Adrenal gland (tissue), 12 donors: Measurements from ENCODE around the gene IKBKG. TPM values are rescaled to one million over a fixed set of nuclear protein-coding genes. Genes with fewer than 3 reads are reported as not detected.
A peak's percentile ranks its signal among the peaks of the same experiment; 100 is the strongest.

Experiments
- DNase-seq, 7 donors: peaks; one replicate each; pipeline ENCODE4 v3.0.0-alpha.2; 2019 to 2020
- H3K27ac ChIP-seq, 5 donors: fragments of 200-600 bp; sonication (generic) in 4 of 5; 1 replicate in 3 of 5; 2 replicates in 2 of 5; pipeline versions ENCODE4 v1.5.1 to v1.8.0; 2016 to 2020; ENCODE audit warnings: mild to moderate bottlenecking in 1 of 5
- H3K27me3 ChIP-seq: fragments of 200-600 bp; 2 replicates; pipeline ENCODE4 v1.8.0; 2021
- H3K36me3 ChIP-seq, 2 donors: fragments of 200-600 bp; replicated peaks in 1 of 2; 1 replicate in 1 of 2; 2 replicates in 1 of 2; pipeline versions ENCODE4 v1.5.1 to v1.8.0; 2018 to 2022
- H3K4me1 ChIP-seq, 2 donors: fragments of 200-600 bp; replicated peaks in 1 of 2; 1 replicate in 1 of 2; 2 replicates in 1 of 2; pipeline versions ENCODE4 v1.5.1 to v1.8.0; 2018 to 2021
- H3K4me3 ChIP-seq, 4 donors: fragments of 200-600 bp; sonication (generic) in 3 of 4; one replicate each; pipeline ENCODE4 v1.5.1; 2016 to 2018
- H3K9me3 ChIP-seq, 3 donors: fragments of 200-600 bp; sonication (generic) in 1 of 3; replicated peaks in 1 of 3; 1 replicate in 2 of 3; 2 replicates in 1 of 3; pipeline versions ENCODE4 v1.5.1 to v1.8.0; 2016 to 2021
- POLR2A ChIP-seq, 2 donors: fragments of 450-650 bp; IDR thresholded peaks; one replicate each; pipeline ENCODE4 v1.6.1; 2017; ENCODE audit warnings: antibody characterized with exemption in 2 of 2, mild to moderate bottlenecking in 2 of 2, moderate library complexity in 1 of 2
- WGBS, 4 donors: extraction: QIAGEN DNeasy Blood & Tissue Kit in 2 of 4; methylation state at CpG; one replicate each; pipeline versions ENCODE4 v1.1.5 to v1.1.7; 2013 to 2017; 5-methylcytosine and 5-hydroxymethylcytosine counted together
- intact Hi-C, 2 donors: fragments of 100-400 bp; cut with DNase I; formaldehyde crosslinking; loops; one replicate each; pipeline versions ENCODE4 v1.14.1 to v1.15.0; 2022 to 2023
- polyA plus RNA-seq, 3 donors: library from polyadenylated mRNA; stranded (reverse); fragments of 200-250 nt in 2 of 3; fragments of 350-450 nt in 1 of 3; fragmentation: Illumina TruSeq in 1 of 3; extraction: RNeasy Lipid Tissue Mini Kit (QIAGEN cat#74804) in 1 of 3; gene quantifications; one replicate each; pipeline ENCODE4 v1.2.3, GENCODE V29; 2013 to 2014
- total RNA-seq, 9 donors: library from RNA; depleted of rRNA in 4 of 9; stranded (reverse); fragments of >200 nt in 4 of 9; fragments of 120-200 nt in 1 of 9; fragmentation: NEBNext Ultra II Directional in 1 of 9; extraction: Animal tissue kit (Norgen Biotek cat#: 25700) in 1 of 9; gene quantifications; one replicate each; pipeline versions ENCODE4 v1.1.0 to v1.2.4, GENCODE V29; 2013 to 2023
- TF ChIP-seq, protein P1 (sequence below), 6 experiments: fragments of 450-650 bp in 4 of 6; fragments of 200-600 bp in 2 of 6; sonication (generic) in 1 of 6; IDR thresholded peaks; 1 replicate in 5 of 6; 2 replicates in 1 of 6; pipeline versions ENCODE4 v1.5.1 to v1.8.0; 2016 to 2021; ENCODE audit warnings: antibody characterized with exemption in 6 of 6, mild to moderate bottlenecking in 2 of 6, moderate library complexity in 1 of 6
- donor health status: healthy with polysubstance abuse.
- donor health status: Bipolar disorder and iron deficiency.
- donor health status: DM: yes; HTN: yes; CAD: no.
- donor health status: DM: no; HTN: no; CAD: no.
- donor health status: DM: no; HTN: no; CAD: no.
- donor health status: DM: yes; HTN: yes; CAD: no.

The IKBKG gene
- total and polyA plus RNA-seq, 12 donors, result 9.6 to 47.5 (median 31.1) TPM

DNA sequence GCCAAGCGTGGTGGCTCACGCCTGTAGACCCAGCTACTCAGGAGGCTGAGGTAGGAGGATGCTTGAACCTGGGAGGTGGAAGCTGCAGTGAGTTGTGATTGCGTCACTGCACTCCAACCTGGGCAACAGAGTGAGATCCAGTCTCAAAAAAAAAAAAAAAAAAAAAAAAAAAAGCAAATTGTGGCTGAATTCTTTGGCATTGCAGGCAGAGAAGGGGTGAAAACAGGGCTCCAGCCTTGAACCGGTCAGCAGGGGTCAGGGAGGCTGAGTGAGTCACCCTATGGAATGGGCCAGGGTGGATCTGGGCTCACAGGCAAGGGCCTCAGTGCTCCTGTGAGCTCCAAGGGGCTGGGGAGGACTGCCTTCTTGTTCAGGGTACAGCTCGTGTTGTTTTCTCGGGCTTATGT, 18.2 kb upstream of the IKBKG start:
- intact Hi-C loops, result no loop called here
- Histone ChIP-seq H3K36me3 (peaks cover 0 to 23% of the 10 kb centered on the region in 2 donors), H3K9me3 (no peaks in the 10 kb centered on the region), H3K4me3 (no peak overlapping the region), H3K27me3 (no peaks in the 10 kb centered on the region), H3K27ac (peak overlapping the region in 1 of 5 donors; percentile 68), H3K4me1 (peaks cover 0 to 3% of the 10 kb centered on the region in 2 donors)
- DNase-seq, result peak in 6 of 7 donors; percentile 52 to 71 (median 64)
- WGBS, 4 donors, result 51 to 71% (median 59%) methylated on average over 4 to 6 of the region's 6 CpGs
- TF ChIP-seq, protein P1, sequence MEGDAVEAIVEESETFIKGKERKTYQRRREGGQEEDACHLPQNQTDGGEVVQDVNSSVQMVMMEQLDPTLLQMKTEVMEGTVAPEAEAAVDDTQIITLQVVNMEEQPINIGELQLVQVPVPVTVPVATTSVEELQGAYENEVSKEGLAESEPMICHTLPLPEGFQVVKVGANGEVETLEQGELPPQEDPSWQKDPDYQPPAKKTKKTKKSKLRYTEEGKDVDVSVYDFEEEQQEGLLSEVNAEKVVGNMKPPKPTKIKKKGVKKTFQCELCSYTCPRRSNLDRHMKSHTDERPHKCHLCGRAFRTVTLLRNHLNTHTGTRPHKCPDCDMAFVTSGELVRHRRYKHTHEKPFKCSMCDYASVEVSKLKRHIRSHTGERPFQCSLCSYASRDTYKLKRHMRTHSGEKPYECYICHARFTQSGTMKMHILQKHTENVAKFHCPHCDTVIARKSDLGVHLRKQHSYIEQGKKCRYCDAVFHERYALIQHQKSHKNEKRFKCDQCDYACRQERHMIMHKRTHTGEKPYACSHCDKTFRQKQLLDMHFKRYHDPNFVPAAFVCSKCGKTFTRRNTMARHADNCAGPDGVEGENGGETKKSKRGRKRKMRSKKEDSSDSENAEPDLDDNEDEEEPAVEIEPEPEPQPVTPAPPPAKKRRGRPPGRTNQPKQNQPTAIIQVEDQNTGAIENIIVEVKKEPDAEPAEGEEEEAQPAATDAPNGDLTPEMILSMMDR (IDR thresholded peaks at IDR 0.05), result no peak
- no peak for TF ChIP-seq POLR2A (IDR thresholded peaks at IDR 0.05)

- no peak for TF ChIP-seq POLR2A (IDR thresholded peaks at IDR 0.05)
- TF ChIP-seq, protein P1 (IDR thresholded peaks at IDR 0.05), result no peak
- no peak overlapping the region for H3K27ac ChIP-seq
- 86 to 88% (median 88%) methylated on average over 10 to 11 of the region's 11 CpGs; no CpG with 5 or more reads in 1 of the 4 donors for WGBS, 4 donors
Measured at GRCh38 chrX:154530286-154530685, 17.1 kb upstream of the IKBKG start.

DNA sequence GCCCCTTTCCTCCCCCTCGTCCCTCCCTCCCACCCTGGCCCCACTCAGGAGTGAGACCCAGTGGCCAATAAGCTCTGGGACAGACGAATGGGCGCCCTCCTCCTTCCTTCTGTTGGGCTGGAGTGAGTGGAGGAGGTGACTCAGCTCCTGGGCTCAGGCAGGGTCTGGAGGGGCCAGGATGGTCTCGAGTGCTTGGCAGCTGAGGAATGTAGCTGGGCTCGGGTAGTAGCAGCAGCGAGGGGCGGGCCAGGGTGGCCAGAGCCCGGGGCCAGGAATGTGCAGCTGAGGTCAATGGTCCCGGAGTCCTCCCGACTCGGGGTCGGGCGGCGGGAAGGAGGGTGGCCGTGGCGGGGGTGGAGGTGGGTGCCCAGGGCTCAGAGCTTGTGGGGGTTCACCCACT, 15.8 kb upstream of the IKBKG start:
- Histone ChIP-seq H3K27ac (no peak overlapping the region), H3K4me1 (peaks cover 3 to 8% of the 10 kb centered on the region in 2 donors), H3K4me3 (no peak overlapping the region), H3K9me3 (no peaks in the 10 kb centered on the region), H3K27me3 (no peaks in the 10 kb centered on the region), H3K36me3 (peaks cover 0 to 24% of the 10 kb centered on the region in 2 donors)
- no peak for TF ChIP-seq POLR2A (IDR thresholded peaks at IDR 0.05)
- TF ChIP-seq, protein P1 (IDR thresholded peaks at IDR 0.05), result no peak
- DNase-seq, result no peak
- intact Hi-C loops, result loop anchor here in 1 of 2 donors (5.0 kb wide), 1 partner anchor 134 kb away; the partner anchor contains the start of gene RPL10
- WGBS, 4 donors, result 70 to 86% (median 74%) methylated on average over 14 to 16 of the region's 16 CpGs; no CpG with 5 or more reads in 1 of the 4 donors

More at GRCh38 chrX:154530286-154530685, 17.1 kb upstream of the IKBKG start:
- H3K27me3 ChIP-seq, result no peaks in the 10 kb centered on the region
- DNase-seq, result no peak
- peaks cover 0 to 24% of the 10 kb centered on the region in 2 donors for H3K36me3 ChIP-seq
- H3K4me1 ChIP-seq, result peaks cover 3 to 8% of the 10 kb centered on the region in 2 donors
- no peak overlapping the region for H3K4me3 ChIP-seq
- intact Hi-C loops, result loop anchor here in 1 of 2 donors (5.0 kb wide), 1 partner anchor 133 kb away; the partner anchor contains the start of gene RPL10
- no peaks in the 10 kb centered on the region for H3K9me3 ChIP-seq

DNA sequence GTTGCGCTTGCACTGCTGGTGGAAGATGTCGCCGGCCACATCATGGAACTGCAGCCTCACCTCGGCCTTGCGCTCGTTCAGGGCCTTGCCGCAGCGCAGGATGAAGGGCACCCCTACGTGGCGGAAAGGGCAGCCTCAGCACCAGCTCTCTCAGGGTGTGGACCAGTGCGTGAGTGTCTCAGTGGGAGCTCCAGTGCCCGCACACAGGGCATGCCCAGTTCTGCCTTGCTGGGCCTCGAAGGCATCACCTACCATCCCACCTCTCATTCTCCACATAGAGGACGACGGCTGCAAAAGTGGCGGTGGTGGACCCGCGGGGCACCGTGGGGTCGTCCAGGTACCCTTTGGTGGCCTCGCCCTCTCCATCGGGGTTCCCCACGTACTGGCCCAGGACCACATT, 14.7 kb upstream of the IKBKG start:
- intact Hi-C loops, result loop anchor here in 1 of 2 donors (5.0 kb wide), 1 partner anchor 135 kb away; the partner anchor contains the start of gene RPL10
- H3K4me3 ChIP-seq, result no peak overlapping the region
- peaks cover 0 to 8% of the 10 kb centered on the region in 2 donors for H3K4me1 ChIP-seq
- 86 to 100% (median 88%) methylated on average over 2 to 23 of the region's 23 CpGs for WGBS, 4 donors
- H3K27me3 ChIP-seq, result no peaks in the 10 kb centered on the region
- no peaks in the 10 kb centered on the region for H3K9me3 ChIP-seq
- TF ChIP-seq, protein P1 (IDR thresholded peaks at IDR 0.05), result no peak
- TF ChIP-seq POLR2A (IDR thresholded peaks at IDR 0.05), result no peak
- DNase-seq, result no peak
- H3K27ac ChIP-seq, result no peak overlapping the region
- peaks cover 0 to 24% of the 10 kb centered on the region in 2 donors for H3K36me3 ChIP-seq
